GM12875 (cell line): Measurements from ENCODE around the gene SLK.

Experiments used
- H3K4me3 ChIP-seq: one replicate; pipeline ENCODE4 v1.5.1; 2011; ENCODE audit warnings: low read depth, low read length, control low read depth
- TF ChIP-seq, protein P1 (sequence below): IDR thresholded peaks from 2 replicates; pipeline ENCODE4 v1.5.1; 2011; ENCODE audit warnings: low read depth, mild to moderate bottlenecking, control low read depth, inconsistent platforms, low read length, moderate library complexity, borderline replicate concordance; ENCODE audit not compliant: insufficient read depth

The SLK gene

DNA sequence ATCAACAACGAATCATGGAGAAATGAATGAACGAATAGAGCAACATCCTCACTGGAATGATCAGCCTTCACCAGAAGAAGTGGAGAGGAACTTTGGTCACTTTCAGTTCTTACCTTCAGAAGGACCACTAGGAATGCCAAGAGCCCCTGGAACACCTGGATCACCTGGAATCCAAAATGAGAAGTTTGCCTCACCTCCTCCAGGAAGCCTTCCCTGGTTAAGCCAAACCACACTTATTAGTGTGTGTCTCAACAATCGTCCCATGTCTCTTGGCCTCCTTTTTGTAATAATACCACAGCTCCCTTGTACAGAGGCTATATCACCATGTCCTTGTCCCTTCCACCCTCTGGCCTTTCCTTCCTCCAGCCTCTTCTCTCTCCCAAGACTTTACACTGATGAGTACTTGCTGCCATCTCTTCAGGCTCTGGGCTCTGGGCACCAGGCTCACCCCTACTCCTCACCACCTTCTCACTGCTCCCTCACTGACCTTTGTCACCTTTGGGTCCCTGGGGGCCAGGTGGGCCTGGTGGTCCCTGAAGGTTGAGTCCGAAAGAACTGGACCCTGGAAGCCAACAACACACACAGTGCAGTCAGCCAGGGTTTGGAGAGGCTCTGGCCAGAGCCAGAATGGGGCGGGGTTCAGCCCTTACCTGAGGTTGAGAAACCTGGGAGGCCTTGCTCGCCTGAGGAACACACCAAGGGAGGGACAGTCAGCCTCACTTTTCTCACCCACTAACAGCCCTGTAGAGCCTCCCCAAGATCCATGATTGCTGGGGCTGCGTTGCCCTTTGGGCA, 72.2 kb downstream of the SLK start:
- H3K4me3 ChIP-seq = no peak overlapping the region
- TF ChIP-seq, protein P1, sequence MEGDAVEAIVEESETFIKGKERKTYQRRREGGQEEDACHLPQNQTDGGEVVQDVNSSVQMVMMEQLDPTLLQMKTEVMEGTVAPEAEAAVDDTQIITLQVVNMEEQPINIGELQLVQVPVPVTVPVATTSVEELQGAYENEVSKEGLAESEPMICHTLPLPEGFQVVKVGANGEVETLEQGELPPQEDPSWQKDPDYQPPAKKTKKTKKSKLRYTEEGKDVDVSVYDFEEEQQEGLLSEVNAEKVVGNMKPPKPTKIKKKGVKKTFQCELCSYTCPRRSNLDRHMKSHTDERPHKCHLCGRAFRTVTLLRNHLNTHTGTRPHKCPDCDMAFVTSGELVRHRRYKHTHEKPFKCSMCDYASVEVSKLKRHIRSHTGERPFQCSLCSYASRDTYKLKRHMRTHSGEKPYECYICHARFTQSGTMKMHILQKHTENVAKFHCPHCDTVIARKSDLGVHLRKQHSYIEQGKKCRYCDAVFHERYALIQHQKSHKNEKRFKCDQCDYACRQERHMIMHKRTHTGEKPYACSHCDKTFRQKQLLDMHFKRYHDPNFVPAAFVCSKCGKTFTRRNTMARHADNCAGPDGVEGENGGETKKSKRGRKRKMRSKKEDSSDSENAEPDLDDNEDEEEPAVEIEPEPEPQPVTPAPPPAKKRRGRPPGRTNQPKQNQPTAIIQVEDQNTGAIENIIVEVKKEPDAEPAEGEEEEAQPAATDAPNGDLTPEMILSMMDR = no peak

DNA sequence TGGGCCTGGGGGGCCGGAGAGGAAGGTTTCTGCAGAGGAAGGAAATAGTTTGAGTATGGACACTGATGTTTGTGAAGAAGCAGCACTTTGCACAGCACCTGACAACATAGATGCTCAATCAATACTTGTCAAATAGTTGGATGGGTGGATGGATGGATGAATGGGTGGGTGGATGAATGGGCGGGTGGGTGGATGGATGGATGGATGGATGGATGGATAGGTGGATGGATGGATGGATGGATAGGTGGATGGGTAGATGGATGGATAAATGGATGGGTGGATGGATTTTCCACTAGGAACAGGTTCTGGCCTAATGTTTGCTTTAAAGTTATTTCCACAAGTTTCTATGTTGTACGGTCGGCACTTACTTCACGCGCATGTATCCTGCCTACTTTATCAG, 73.4 kb downstream of the SLK start:
- H3K4me3 ChIP-seq = no peak overlapping the region
- TF ChIP-seq, protein P1 = no peak

- H3K4me3 ChIP-seq = no peak overlapping the region
- TF ChIP-seq, protein P1 = no peak
Observed at GRCh38 chr10:104040862-104041789, 74.2 kb downstream of the SLK start.

DNA sequence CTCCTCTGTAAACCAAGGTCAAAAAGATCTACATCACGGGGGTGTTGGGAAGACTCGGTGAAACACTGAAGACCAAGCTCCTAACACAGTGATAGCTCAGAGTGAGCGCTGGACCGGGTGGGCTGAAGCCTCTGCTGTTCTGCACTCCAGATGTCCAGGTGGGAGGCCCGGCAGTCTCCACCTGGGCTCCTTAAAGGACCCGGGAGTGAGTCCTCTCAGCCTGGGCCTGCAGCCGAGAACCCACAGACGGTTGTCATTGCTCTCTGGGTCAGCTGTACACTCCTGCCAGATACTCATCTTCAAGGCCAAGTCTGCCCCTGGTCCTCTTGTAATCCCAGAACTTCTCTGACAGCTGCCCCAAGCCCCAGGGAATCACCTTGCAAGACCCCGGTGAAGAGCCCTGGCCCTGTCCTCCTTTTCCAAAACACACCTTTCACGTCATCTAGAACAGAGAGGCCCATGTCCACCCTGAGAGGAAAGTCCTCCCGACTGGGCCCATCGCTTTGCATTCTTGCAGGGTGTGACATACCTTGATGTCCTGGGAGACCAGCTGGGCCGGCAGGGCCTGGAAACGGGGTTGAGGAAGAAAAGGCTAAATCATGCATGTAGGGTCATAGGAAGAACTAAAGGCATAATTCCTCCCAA, 75.1 kb downstream of the SLK start:
- H3K4me3 ChIP-seq = no peak overlapping the region
- TF ChIP-seq, protein P1 = no peak

- TF ChIP-seq, protein P1 = no peak
- no peak overlapping the region for H3K4me3 ChIP-seq
Observed at GRCh38 chr10:104043185-104043830, 76.4 kb downstream of the SLK start.

GRCh38 chr10:104043854-104044253, 76.9 kb downstream of the SLK start:
- TF ChIP-seq, protein P1 = no peak
- H3K4me3 ChIP-seq = no peak overlapping the region
